Smooth muscle cell of the umbilical artery (primary cell): ENCODE measurements around the gene FCGR1A. TPM values are rescaled to one million over a fixed set of nuclear protein-coding genes. Genes with fewer than 3 reads are reported as not detected.

Source experiments
- total RNA-seq: library from RNA; depleted of rRNA; stranded (reverse); fragments of >200 nt; gene quantifications from 2 replicates; pipeline ENCODE4 v1.2.3, GENCODE V29; 2014

FCGR1A gene
- total RNA-seq, result not detected in 2 replicates

DNA sequence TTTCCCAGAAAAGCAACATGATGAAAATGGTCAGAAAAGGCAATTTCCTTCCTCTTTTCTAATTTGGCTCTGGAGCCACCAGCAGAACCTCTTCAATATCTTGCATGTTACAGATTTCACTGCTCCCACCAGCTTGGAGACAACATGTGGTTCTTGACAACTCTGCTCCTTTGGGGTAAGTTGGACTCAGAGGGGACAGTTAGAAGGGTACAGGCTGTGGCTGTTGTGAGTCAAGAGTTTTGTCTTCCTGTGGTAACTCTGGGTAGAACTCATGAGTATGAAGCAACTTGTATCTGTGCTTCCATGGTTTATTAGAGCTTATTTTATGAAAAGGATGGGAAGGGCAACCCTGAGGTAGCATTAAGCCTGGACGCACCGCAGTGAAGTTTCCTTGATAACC lies at the start of gene FCGR1A:
Gene FCGR1A, plus strand, starts transcription at position 95 of the 400 bp plus-strand sequence. Its CDS starts 50 bp downstream, at position 145.

Other genes starting within 250 kb of the FCGR1A start
- not detected in 2 replicates for gene PPIAL4C, start 198.8 kb upstream of the FCGR1A start, total RNA-seq
- gene BOLA1, start 116.9 kb downstream of the FCGR1A start, total RNA-seq, result 7.7 and 7.9 TPM in 2 replicates
- 15.4 and 26.3 TPM in 2 replicates for gene SV2A, start 135.2 kb downstream of the FCGR1A start, total RNA-seq
- gene SF3B4, start 145.1 kb downstream of the FCGR1A start, total RNA-seq, result 7.7 and 16.6 TPM in 2 replicates
- gene MTMR11, start 154.2 kb downstream of the FCGR1A start, total RNA-seq, result 3.9 and 4.8 TPM in 2 replicates
- 13.1 and 28.8 TPM in 2 replicates for gene OTUD7B, start 228.0 kb downstream of the FCGR1A start, total RNA-seq